Cardiac muscle cell (in vitro differentiated cells and primary cell): Measurements from ENCODE around the gene NUAK1. TPM values are rescaled to one million over a fixed set of nuclear protein-coding genes. Genes with fewer than 3 reads are reported as not detected.
A peak's percentile ranks its signal among the peaks of the same experiment; 100 is the strongest.

Experiments
- DNase-seq, 2 donors: peaks; one replicate each; pipeline versions ENCODE4 v3.0.0 to v3.0.0-alpha.2; 2010 to 2017; ENCODE audit warnings: low read depth in 1 of 2, low spot score in 1 of 2
- H3K27ac ChIP-seq: fragments of 200-600 bp; sonication (generic); 2 replicates; pipeline ENCODE4 v1.5.1; 2016
- H3K27me3 ChIP-seq: fragments of 200-600 bp; sonication (generic); 2 replicates; pipeline ENCODE4 v1.6.0; 2016; ENCODE audit warnings: control low read depth
- H3K36me3 ChIP-seq: fragments of 200-600 bp; sonication (generic); 2 replicates; pipeline ENCODE4 v1.5.1; 2016; ENCODE audit warnings: control low read depth
- H3K4me1 ChIP-seq: fragments of 200-600 bp; sonication (generic); 2 replicates; pipeline ENCODE4 v1.8.1; 2017; ENCODE audit warnings: low read depth, mild to moderate bottlenecking, mixed run types
- H3K4me3 ChIP-seq: fragments of 200-600 bp; sonication (generic); 2 replicates; pipeline ENCODE4 v1.5.1; 2016; ENCODE audit warnings: mild to moderate bottlenecking
- H3K9me3 ChIP-seq: fragments of 200-600 bp; sonication (generic); 2 replicates; pipeline ENCODE4 v1.5.1; 2017; ENCODE audit warnings: low read depth, mild to moderate bottlenecking, control low read depth
- CTCF ChIP-seq: IDR thresholded peaks from 2 replicates; pipeline ENCODE4 v1.5.1; 2012; ENCODE audit warnings: low read depth, mild to moderate bottlenecking, low read length
- polyA plus RNA-seq: library from polyadenylated mRNA; unstranded; fragments of >200 nt; fragmentation: Nextera tagmentation; extraction: Ambion mirVana; gene quantifications from 2 replicates; pipeline ENCODE4 v1.2.1, GENCODE V29; 2016
- total RNA-seq: library from RNA; depleted of rRNA; stranded (reverse); fragments of >200 nt; gene quantifications from 2 replicates; pipeline ENCODE4 v1.2.3, GENCODE V29; 2016

NUAK1 gene
- total and polyA plus RNA-seq, 2 experiments from 2014 or later = 2.9 to 7.2 TPM

GRCh38 chr12:106033161-106033675, 105.5 kb downstream of the NUAK1 start:
- Histone ChIP-seq H3K36me3 (no peaks in the 10 kb centered on the region), H3K4me3 (no peak overlapping the region), H3K27ac (no peak overlapping the region), H3K9me3 (no peaks in the 10 kb centered on the region), H3K4me1 (peaks cover 3% of the 10 kb centered on the region), H3K27me3 (no peaks in the 10 kb centered on the region)
- no peak for DNase-seq
- no peak for TF ChIP-seq CTCF

GRCh38 chr12:106032623-106032925, 106.2 kb downstream of the NUAK1 start:
- no peaks in the 10 kb centered on the region for H3K27me3 ChIP-seq
- no peak overlapping the region for H3K27ac ChIP-seq
- TF ChIP-seq CTCF = no peak
- no peaks in the 10 kb centered on the region for H3K36me3 ChIP-seq
- H3K4me1 ChIP-seq = peaks cover 3% of the 10 kb centered on the region
- peak in 1 of 2 donors; percentile 60 for DNase-seq
- no peak overlapping the region for H3K4me3 ChIP-seq
- no peaks in the 10 kb centered on the region for H3K9me3 ChIP-seq

- TF ChIP-seq CTCF = peak; percentile 15
- no peak overlapping the region for H3K4me3 ChIP-seq
- H3K36me3 ChIP-seq = no peaks in the 10 kb centered on the region
- H3K4me1 ChIP-seq = peaks cover 7% of the 10 kb centered on the region
- H3K9me3 ChIP-seq = no peaks in the 10 kb centered on the region
- peak in 1 of 2 donors; percentile 7 for DNase-seq
- H3K27me3 ChIP-seq = no peaks in the 10 kb centered on the region
- H3K27ac ChIP-seq = no peak overlapping the region
Measured at GRCh38 chr12:106031761-106032622, 106.8 kb downstream of the NUAK1 start.

- H3K9me3 ChIP-seq = no peaks in the 10 kb centered on the region
- no peak for TF ChIP-seq CTCF
- no peak overlapping the region for H3K4me3 ChIP-seq
- H3K27me3 ChIP-seq = no peaks in the 10 kb centered on the region
- H3K36me3 ChIP-seq = no peaks in the 10 kb centered on the region
- H3K4me1 ChIP-seq = peaks cover 11% of the 10 kb centered on the region
- H3K27ac ChIP-seq = no peak overlapping the region
- peak in 1 of 2 donors; percentile 97 for DNase-seq
Measured at GRCh38 chr12:106030210-106031071, 108.3 kb downstream of the NUAK1 start.

- peaks cover 11% of the 10 kb centered on the region for H3K4me1 ChIP-seq
- H3K4me3 ChIP-seq = no peak overlapping the region
- no peak for DNase-seq
- H3K9me3 ChIP-seq = no peaks in the 10 kb centered on the region
- H3K36me3 ChIP-seq = no peaks in the 10 kb centered on the region
- H3K27ac ChIP-seq = no peak overlapping the region
- TF ChIP-seq CTCF = no peak
- no peaks in the 10 kb centered on the region for H3K27me3 ChIP-seq
Measured at GRCh38 chr12:106029532-106029931, 109.2 kb downstream of the NUAK1 start.
